Trophoblast cell (in vitro differentiated cells and primary cell): ENCODE results near the gene ERF.

ENCODE experiments used
- DNase-seq, 2 donors: peaks; one replicate each; pipeline ENCODE4 v3.0.0-alpha.2; 2016
- H2AFZ ChIP-seq: 2 replicates; pipeline ENCODE4 v1.6.1; 2013; ENCODE audit warnings: low read length, moderate library complexity, mild to moderate bottlenecking; ENCODE audit not compliant: insufficient read depth, poor library complexity
- H2AK5ac ChIP-seq: 2 replicates; pipeline ENCODE4 v1.6.1; 2013; ENCODE audit warnings: mild to moderate bottlenecking, low read length
- H2BK120ac ChIP-seq: 2 replicates; pipeline ENCODE4 v1.6.1; 2013; ENCODE audit warnings: low read length, mild to moderate bottlenecking, moderate library complexity; ENCODE audit not compliant: insufficient read depth, poor library complexity
- H2BK12ac ChIP-seq: 2 replicates; pipeline ENCODE4 v1.6.1; 2013; ENCODE audit warnings: mild to moderate bottlenecking, low read length, moderate library complexity
- H2BK5ac ChIP-seq: 2 replicates; pipeline ENCODE4 v1.6.1; 2013; ENCODE audit warnings: low read length, low read depth, moderate library complexity, mild to moderate bottlenecking; ENCODE audit not compliant: poor library complexity
- H3K14ac ChIP-seq: 2 replicates; pipeline ENCODE4 v1.6.1; 2013; ENCODE audit warnings: mild to moderate bottlenecking, low read length
- H3K18ac ChIP-seq: 2 replicates; pipeline ENCODE4 v1.6.1; 2013; ENCODE audit warnings: mild to moderate bottlenecking, low read length
- H3K23ac ChIP-seq: 2 replicates; pipeline ENCODE4 v1.6.1; 2013; ENCODE audit warnings: low read length
- H3K27ac ChIP-seq: 2 replicates; pipeline ENCODE4 v1.5.1; 2013; ENCODE audit warnings: low read depth, mild to moderate bottlenecking, inconsistent platforms, low read length, moderate library complexity
- H3K27me3 ChIP-seq: 2 replicates; pipeline ENCODE4 v1.6.1; 2013; ENCODE audit warnings: inconsistent platforms, mild to moderate bottlenecking, low read length, moderate library complexity; ENCODE audit not compliant: insufficient read depth
- H3K36me3 ChIP-seq, 2 experiments: 1 replicate in 1 of 2; 2 replicates in 1 of 2; pipeline ENCODE4 v1.6.1; 2013; ENCODE audit warnings: low read length in 2 of 2, mild to moderate bottlenecking in 2 of 2, moderate library complexity in 1 of 2; ENCODE audit not compliant: insufficient read depth in 2 of 2, control insufficient read depth in 1 of 2
- H3K4ac ChIP-seq: 2 replicates; pipeline ENCODE4 v1.6.1; 2013; ENCODE audit warnings: low read depth, mild to moderate bottlenecking, low read length, moderate library complexity
- H3K4me1 ChIP-seq, 2 experiments: 1 replicate in 1 of 2; 2 replicates in 1 of 2; pipeline ENCODE4 v1.6.1; 2013; ENCODE audit warnings: low read length in 2 of 2, mild to moderate bottlenecking in 2 of 2, moderate library complexity in 1 of 2; ENCODE audit not compliant: insufficient read depth in 2 of 2, control insufficient read depth in 1 of 2
- H3K4me2 ChIP-seq: 2 replicates; pipeline ENCODE4 v1.6.1; 2013; ENCODE audit warnings: inconsistent platforms, mild to moderate bottlenecking, low read length, moderate library complexity
- H3K4me3 ChIP-seq: 2 replicates; pipeline ENCODE4 v1.5.1; 2013; ENCODE audit warnings: mild to moderate bottlenecking, low read depth, low read length, inconsistent platforms
- H3K79me1 ChIP-seq: one replicate; pipeline ENCODE4 v1.6.1; 2013; ENCODE audit warnings: low read length
- H3K79me2 ChIP-seq: 2 replicates; pipeline ENCODE4 v1.6.1; 2013; ENCODE audit warnings: low read length, mild to moderate bottlenecking; ENCODE audit not compliant: control insufficient read depth, insufficient read depth, poor library complexity
- H3K9ac ChIP-seq: 2 replicates; pipeline ENCODE4 v1.6.1; 2013; ENCODE audit warnings: mild to moderate bottlenecking, low read length
- H3K9me3 ChIP-seq: 2 replicates; pipeline ENCODE4 v1.6.1; 2013; ENCODE audit warnings: low read depth, mild to moderate bottlenecking, control low read depth, inconsistent platforms, low read length; ENCODE audit not compliant: insufficient read depth
- H4K12ac ChIP-seq: 2 replicates; pipeline ENCODE4 v1.6.1; 2013; ENCODE audit warnings: low read depth, mild to moderate bottlenecking, low read length, moderate library complexity
- H4K8ac ChIP-seq: 2 replicates; pipeline ENCODE4 v1.6.1; 2013; ENCODE audit warnings: low read depth, mild to moderate bottlenecking, low read length, moderate library complexity
- H4K91ac ChIP-seq: one replicate; pipeline ENCODE4 v1.6.1; 2013; ENCODE audit warnings: low read depth, mild to moderate bottlenecking, low read length, moderate library complexity
- WGBS: extraction: QIAGEN DNeasy Blood & Tissue Kit; methylation state at CpG from one replicate; pipeline ENCODE4 v1.1.7; 2013; ENCODE audit warnings: missing lambda C conversion rate; ENCODE audit not compliant: insufficient read length, insufficient coverage; ENCODE audit errors: extremely low coverage; 5-methylcytosine and 5-hydroxymethylcytosine counted together

The ERF gene

DNA sequence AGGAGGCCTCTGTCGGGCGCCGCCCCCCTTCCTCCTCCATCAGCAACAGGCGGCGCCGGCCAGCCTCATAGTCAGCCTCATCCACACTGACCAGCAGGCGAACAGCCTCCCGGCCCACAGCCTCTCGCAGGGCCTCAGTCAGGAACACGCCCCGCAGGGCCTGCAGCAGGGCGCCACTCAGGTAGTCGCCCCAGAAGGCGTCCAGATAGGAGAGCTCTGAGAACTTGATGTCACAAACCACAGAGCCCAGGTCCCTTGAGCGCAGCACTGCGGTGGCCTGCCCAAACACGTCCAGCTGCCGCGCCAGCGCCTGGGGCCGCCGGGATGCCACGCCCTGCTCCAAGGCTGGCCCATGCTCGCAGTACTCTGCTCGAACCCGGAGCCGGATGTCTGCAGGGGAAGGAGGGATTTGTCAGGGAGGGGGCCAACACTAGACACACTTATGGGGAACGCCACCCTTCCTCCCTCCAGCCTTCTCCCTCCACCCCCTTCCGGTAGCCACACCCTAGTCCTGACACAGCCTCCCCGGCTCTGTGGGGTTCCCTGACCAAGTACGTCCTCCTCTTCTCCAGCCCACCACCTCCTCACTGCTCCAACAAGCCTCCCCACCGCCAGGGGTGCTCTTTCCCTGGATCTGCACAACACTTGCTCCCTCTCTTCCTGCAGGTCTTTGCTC, 55.4 kb downstream of the ERF start:
- Histone ChIP-seq H3K4me3 (no peak overlapping the region), H2AFZ (no peak overlapping the region), H3K9ac (no peak overlapping the region), H3K79me2 (no peaks in the 10 kb centered on the region), H3K9me3 (no peaks in the 10 kb centered on the region), H2AK5ac (no peak overlapping the region), H2BK12ac (no peak overlapping the region), H3K36me3 (peaks cover 52 to 72% of the 10 kb centered on the region in 2 experiments), H3K4me1 (peaks cover 0 to 4% of the 10 kb centered on the region in 2 experiments), H2BK120ac (no peak overlapping the region), H3K14ac (no peak overlapping the region), H3K27me3 (no peaks in the 10 kb centered on the region), H3K4me2 (no peak overlapping the region), H3K4ac (no peak overlapping the region), H4K91ac (no peak overlapping the region), H3K23ac (no peak overlapping the region), H2BK5ac (no peak overlapping the region), H3K79me1 (no peaks in the 10 kb centered on the region), H3K18ac (no peak overlapping the region), H3K27ac (no peak overlapping the region), H4K12ac (no peak overlapping the region), H4K8ac (no peak overlapping the region)
- no CpG with 5 or more reads among the region's 32 CpGs for WGBS
- DNase-seq = no peak

- no peak overlapping the region for H4K12ac ChIP-seq
- no CpG with 5 or more reads among the region's 7 CpGs for WGBS
Measured at GRCh38 chr19:42198676-42199439, 56.1 kb downstream of the ERF start.

More at GRCh38 chr19:42198676-42199439, 56.1 kb downstream of the ERF start:
- H4K91ac ChIP-seq = no peak overlapping the region
- no peak overlapping the region for H2BK5ac ChIP-seq
- H3K9me3 ChIP-seq = no peaks in the 10 kb centered on the region
- no peak overlapping the region for H3K9ac ChIP-seq
- peaks cover 0 to 4% of the 10 kb centered on the region in 2 experiments for H3K4me1 ChIP-seq
- H3K79me1 ChIP-seq = no peaks in the 10 kb centered on the region
- no peaks in the 10 kb centered on the region for H3K79me2 ChIP-seq
- H2AFZ ChIP-seq = no peak overlapping the region
- H2BK120ac ChIP-seq = no peak overlapping the region
- H2BK12ac ChIP-seq = no peak overlapping the region
- no peak overlapping the region for H3K4me2 ChIP-seq
- H3K23ac ChIP-seq = no peak overlapping the region
- no peaks in the 10 kb centered on the region for H3K27me3 ChIP-seq
- H2AK5ac ChIP-seq = no peak overlapping the region
- no peak for DNase-seq
- H3K18ac ChIP-seq = no peak overlapping the region
- H4K8ac ChIP-seq = no peak overlapping the region
- H3K14ac ChIP-seq = no peak overlapping the region
- no peak overlapping the region for H3K4me3 ChIP-seq
- H3K36me3 ChIP-seq = peaks cover 46 to 67% of the 10 kb centered on the region in 2 experiments
- H3K4ac ChIP-seq = no peak overlapping the region
- H3K27ac ChIP-seq = no peak overlapping the region
